GM12864 (cell line): Measurements from ENCODE around the gene MED7.
"Not testable (repeated sequence)": the region's sequence is repeated elsewhere in the genome, so short reads cannot be mapped to it uniquely, and the experiment has no call there.

Experiments used
- DNase-seq: peaks from one replicate; pipeline ENCODE4 v3.0.0-alpha.2; 2011; ENCODE audit warnings: low read depth
- H3K4me3 ChIP-seq: 2 replicates; pipeline ENCODE4 v1.5.1; 2011; ENCODE audit warnings: mild to moderate bottlenecking, low read depth, low read length, control low read depth
- TF ChIP-seq, protein P1 (sequence below): IDR thresholded peaks from 2 replicates; pipeline ENCODE4 v1.5.1; 2011; ENCODE audit warnings: low read depth, mild to moderate bottlenecking, moderate library complexity, low read length, control low read depth, inconsistent platforms; ENCODE audit errors: missing control alignments

Gene MED7, protein sequence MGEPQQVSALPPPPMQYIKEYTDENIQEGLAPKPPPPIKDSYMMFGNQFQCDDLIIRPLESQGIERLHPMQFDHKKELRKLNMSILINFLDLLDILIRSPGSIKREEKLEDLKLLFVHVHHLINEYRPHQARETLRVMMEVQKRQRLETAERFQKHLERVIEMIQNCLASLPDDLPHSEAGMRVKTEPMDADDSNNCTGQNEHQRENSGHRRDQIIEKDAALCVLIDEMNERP

DNA sequence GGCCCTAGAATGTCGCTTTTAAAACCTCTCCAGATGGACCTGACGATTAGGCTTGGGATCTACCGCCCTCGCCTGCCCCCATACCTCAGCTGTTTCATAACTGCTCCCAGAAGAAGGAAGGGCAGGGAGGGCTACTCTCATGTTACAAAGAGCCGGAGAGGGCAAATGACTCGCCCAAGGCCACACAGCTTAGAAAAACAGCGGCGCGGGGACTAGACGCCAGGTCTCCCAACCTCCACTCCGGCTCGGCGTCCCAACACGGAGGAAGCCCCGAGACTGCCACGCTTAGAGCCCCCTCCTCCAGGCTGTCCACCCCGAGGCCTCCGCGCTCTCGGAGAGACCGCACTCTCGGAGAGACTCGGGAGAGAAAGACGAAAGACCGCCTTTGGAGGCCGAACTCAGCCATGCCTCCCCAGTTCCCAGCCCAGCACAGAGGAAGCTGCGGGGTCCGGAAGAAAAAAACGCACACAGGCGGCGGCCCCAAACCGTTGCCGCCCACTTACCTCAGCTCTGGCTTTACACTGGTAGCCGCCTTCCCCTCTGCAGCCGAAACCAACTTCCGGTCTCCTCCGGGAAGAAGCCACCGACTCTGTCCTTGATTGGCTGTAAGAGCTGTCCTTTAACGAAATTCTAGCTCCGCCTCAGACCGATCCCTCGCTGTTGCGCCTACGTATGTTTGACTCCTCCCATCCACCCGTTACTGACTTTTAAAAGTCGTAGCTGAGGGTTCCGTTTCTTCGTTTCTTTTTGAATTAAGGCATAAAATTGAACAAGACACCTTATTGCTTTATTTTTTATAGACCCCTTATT, at the start of gene MED7:
MED7 (minus strand) TSS at position 549 of the 810 bp plus-strand sequence. CDS start 3,434 bp downstream, outside the sequence.
- TF ChIP-seq, protein P1, sequence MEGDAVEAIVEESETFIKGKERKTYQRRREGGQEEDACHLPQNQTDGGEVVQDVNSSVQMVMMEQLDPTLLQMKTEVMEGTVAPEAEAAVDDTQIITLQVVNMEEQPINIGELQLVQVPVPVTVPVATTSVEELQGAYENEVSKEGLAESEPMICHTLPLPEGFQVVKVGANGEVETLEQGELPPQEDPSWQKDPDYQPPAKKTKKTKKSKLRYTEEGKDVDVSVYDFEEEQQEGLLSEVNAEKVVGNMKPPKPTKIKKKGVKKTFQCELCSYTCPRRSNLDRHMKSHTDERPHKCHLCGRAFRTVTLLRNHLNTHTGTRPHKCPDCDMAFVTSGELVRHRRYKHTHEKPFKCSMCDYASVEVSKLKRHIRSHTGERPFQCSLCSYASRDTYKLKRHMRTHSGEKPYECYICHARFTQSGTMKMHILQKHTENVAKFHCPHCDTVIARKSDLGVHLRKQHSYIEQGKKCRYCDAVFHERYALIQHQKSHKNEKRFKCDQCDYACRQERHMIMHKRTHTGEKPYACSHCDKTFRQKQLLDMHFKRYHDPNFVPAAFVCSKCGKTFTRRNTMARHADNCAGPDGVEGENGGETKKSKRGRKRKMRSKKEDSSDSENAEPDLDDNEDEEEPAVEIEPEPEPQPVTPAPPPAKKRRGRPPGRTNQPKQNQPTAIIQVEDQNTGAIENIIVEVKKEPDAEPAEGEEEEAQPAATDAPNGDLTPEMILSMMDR: no peak
- DNase-seq: peak; percentile 100
- peak within 1 kb of the TSS; percentile 96 for H3K4me3 ChIP-seq

DNA sequence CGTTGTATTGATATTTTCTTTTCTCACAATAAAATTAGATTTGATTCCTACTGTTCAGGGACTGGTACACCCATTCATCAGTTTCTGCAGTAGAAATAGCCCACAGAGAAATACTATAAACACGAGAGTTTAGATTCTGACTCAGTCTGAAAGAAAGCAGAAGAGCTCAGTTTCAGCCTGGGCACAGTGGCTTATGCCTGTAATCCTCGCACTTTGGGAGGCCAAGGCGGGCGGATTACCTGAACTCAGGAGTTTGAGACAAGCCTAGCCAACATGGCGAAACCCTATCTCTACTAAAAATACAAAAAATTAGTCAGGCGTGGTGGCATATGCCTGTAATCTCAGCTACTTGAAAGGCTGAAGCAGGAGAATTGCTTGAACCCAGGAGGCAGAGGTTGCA, 46.6 kb upstream of the MED7 start:
- H3K4me3 ChIP-seq: no peak overlapping the region
- DNase-seq: no peak
- TF ChIP-seq, protein P1: no peak

DNA sequence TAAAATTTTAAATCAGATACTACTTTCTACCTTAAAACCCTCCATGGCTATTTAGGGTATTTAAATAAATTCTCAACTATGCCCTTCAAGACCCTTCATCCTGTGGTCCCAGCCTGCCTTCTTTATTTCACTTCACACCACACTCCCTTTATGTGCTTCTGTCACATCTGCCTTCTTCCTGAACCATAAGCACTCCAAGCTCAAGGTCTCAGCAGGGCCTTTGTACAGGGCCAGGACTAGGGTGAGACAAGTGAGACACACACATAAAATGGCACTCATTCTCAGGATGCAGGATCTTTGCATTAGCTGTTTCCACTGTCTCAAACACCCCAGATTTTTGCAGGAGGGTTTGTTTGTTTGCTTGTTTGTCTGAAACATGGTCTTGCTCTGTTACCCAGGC, 45.6 kb upstream of the MED7 start:
- TF ChIP-seq, protein P1: no peak
- no peak overlapping the region for H3K4me3 ChIP-seq
- no peak for DNase-seq

DNA sequence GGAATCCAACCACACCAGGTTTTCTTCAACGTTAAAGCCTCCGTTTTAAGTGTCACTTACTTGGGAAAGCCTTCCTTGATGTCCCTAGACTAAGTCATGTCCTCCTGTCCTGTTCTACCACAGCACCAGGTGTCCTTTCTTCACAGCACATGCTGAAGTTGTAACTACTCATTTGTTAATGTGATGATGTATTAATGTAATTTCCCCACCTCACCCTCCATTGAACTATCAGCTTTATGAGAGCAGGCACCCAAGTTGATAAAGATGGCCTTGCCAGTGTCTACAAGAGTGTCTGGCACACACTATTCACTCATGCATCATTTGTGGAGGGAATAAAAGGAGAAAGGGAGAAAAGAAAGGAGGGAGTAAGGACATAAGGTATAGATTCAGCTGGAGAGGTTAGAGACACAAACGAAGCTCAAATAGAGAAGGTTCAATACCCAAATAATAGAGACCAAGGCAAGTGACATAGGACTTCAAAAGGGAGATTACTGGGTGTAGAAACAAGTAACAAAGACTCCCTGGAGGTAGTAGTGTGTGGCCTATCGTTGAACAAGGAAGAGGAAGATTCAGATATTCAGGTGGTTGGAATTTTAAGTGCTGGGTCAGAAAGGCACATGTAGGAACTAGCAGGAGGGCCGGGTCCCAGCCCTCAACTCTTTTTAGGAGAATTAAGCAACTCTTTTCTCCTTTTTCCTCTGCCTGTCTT, 44.5 kb upstream of the MED7 start:
- H3K4me3 ChIP-seq: no peak overlapping the region
- TF ChIP-seq, protein P1: no peak
- DNase-seq: no peak

DNA sequence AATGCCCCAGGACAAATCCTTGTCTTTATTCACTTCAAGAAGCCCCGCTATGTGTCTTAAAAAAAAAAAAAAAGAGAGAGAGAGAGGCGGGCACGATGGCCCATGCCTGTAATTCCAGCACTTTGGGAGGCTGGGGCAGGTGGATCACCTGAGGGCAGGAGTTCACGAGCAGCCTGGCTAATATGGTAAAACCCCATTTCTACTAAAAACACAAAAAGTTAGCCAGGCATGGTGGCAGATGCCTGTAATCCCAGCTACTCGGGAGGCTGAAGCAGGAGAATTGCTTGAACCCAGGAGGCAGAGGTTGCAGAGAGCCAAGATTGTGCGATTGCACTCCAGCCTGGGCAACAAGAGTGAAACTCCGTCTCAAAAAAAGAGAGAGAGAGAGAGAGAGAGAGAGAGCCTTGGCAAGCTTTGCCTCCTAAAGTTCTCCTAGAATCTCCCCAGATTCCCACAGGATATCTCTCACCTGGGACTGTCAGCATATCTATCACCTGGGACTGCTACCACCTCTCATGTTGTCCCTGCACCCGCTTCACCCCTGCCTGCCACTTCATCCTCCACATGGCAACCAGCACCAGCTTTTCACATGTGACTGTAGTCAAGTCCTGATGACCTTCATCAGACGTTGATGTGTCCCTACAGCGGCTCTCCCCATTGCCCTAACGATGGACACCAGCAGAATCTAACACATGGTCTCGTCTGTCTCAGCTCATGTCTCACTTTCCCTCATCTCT, 43.8 kb upstream of the MED7 start:
- no peak for DNase-seq
- no peak overlapping the region for H3K4me3 ChIP-seq
- TF ChIP-seq, protein P1: no peak

DNA sequence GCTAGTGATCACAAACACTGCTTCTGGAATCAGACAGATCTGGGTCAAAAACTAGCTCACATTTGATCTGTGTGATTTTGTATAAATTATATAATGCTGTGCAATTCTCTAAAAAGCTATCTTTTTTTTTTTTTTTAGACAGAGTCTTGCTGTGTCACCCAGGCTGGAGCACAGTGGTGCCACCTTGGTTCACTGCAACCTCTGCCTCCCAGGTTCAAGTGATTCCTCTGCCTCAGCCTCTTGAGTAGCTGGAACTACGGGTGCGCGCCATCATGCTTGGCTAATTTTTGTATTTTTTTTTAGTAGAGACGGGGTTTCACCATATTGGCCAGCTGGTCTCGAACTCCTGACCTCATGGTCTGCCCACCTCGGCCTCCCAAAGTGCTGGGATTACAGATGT, 42.5 kb upstream of the MED7 start:
- DNase-seq, H3K4me3 ChIP-seq: not testable (repeated sequence)
